HCT116 (cell line): ENCODE measurements around the gene MUC16. TPM values are rescaled to one million over a fixed set of nuclear protein-coding genes. Genes with fewer than 3 reads are reported as not detected.
"Not testable (repeated sequence)": the region's sequence is repeated elsewhere in the genome, so short reads cannot be mapped to it uniquely, and the experiment has no call there.

Experiments used
- ATAC-seq: fragments of 200-7000 bp; cut with Tn5 transposase; 2 replicates; pipeline ENCODE4 v1.9.1; 2020; ENCODE audit warnings: mild to moderate bottlenecking, moderate library complexity
- BruUV-seq: library from RNA; stranded (reverse); fragments of 400-500 nt; replicated peaks from 2 replicates; lab custom pipeline; 2021; lab: Mats Ljungman, UMichigan
- CTCF ChIA-PET: fragments of 300-600 bp; sonication (Branson Sonifier 250); formaldehyde crosslinking; loops from one replicate; lab custom pipeline; 2021; ENCODE audit warnings: antibody characterized with exemption; lab: Charles Lee
- POLR2A ChIA-PET: fragments of 300-600, 350-600 bp; sonication (Branson Sonifier 250); formaldehyde crosslinking; loops from one replicate; lab custom pipeline; 2021; ENCODE audit warnings: antibody characterized with exemption; lab: Charles Lee
- RAD21 ChIA-PET, 2 experiments: fragments of 300-600 bp; sonication (Branson Sonifier 250); formaldehyde crosslinking; loops; one replicate each; lab custom pipeline; 2023; ENCODE audit warnings: low total read pairs in 2 of 2; ENCODE audit not compliant: uncharacterized antibody in 2 of 2, unreplicated experiment in 2 of 2, low non-redundant PET in 1 of 2; lab: Charles Lee
- DNase-seq: peaks from one replicate; pipeline ENCODE4 v3.0.0-alpha.2; 2010; ENCODE audit warnings: low read depth, low spot score
- H2AFZ ChIP-seq: fragments of 200-600 bp; shearing (Covaris generic), sonication (generic); 2 replicates; pipeline ENCODE4 v1.6.1; 2017; ENCODE audit warnings: low read depth, mixed run types, mixed read lengths, antibody characterized with exemption, low read length; ENCODE audit not compliant: poor library complexity, severe bottlenecking
- H3K27ac ChIP-seq: 2 replicates; pipeline ENCODE4 v1.5.1; 2012; ENCODE audit warnings: low read depth, low read length
- H3K27me3 ChIP-seq: fragments of 200-600 bp; sonication (generic); 2 replicates; pipeline ENCODE4 v1.6.1; 2016; ENCODE audit warnings: mixed run types, low read length, mixed read lengths; ENCODE audit not compliant: insufficient read depth
- H3K36me3 ChIP-seq, 2 experiments: fragments of 200-500 bp in 1 of 2; fragments of 200-600 bp in 1 of 2; sonication (Bioruptor generic) in 1 of 2; sonication (generic) in 1 of 2; 2 replicates each; pipeline versions ENCODE4 v1.5.1 to v1.6.1; 2014 to 2016; ENCODE audit warnings: low read length in 2 of 2, inconsistent platforms in 1 of 2, mixed read lengths in 1 of 2, mixed run types in 1 of 2; ENCODE audit not compliant: insufficient read depth in 2 of 2, control insufficient read depth in 1 of 2
- H3K4me1 ChIP-seq, 2 experiments: fragments of 200-600 bp in 1 of 2; sonication (generic) in 1 of 2; 2 replicates each; pipeline versions ENCODE4 v1.5.1 to v1.6.1; 2012 to 2017; ENCODE audit warnings: low read length in 2 of 2, inconsistent platforms in 1 of 2, mild to moderate bottlenecking in 1 of 2, mixed read lengths in 1 of 2, mixed run types in 1 of 2, moderate library complexity in 1 of 2; ENCODE audit not compliant: insufficient read depth in 2 of 2, control insufficient read depth in 1 of 2
- H3K4me2 ChIP-seq: fragments of 200-600 bp; sonication (generic); 2 replicates; pipeline ENCODE4 v1.6.1; 2017; ENCODE audit warnings: mixed run types, low read length, mixed read lengths
- H3K4me3 ChIP-seq, 2 experiments: fragments of 200-600 bp in 1 of 2; sonication (generic) in 1 of 2; replicated peaks in 1 of 2; 2 replicates each; pipeline ENCODE4 v1.5.1; 2011 to 2016; ENCODE audit warnings: low read length in 2 of 2, control low read depth in 1 of 2, low read depth in 1 of 2, mild to moderate bottlenecking in 1 of 2, mixed read lengths in 1 of 2, mixed run types in 1 of 2
- H3K79me2 ChIP-seq: fragments of 200-600 bp; sonication (generic); 2 replicates; pipeline ENCODE4 v1.6.1; 2017; ENCODE audit warnings: mild to moderate bottlenecking, mixed run types, low read length, moderate library complexity, mixed read lengths; ENCODE audit not compliant: insufficient read depth
- H3K9ac ChIP-seq: fragments of 200-600 bp; sonication (generic); 2 replicates; pipeline ENCODE4 v1.6.1; 2016; ENCODE audit warnings: low read length, mixed read lengths
- H3K9me2 ChIP-seq: fragments of 200-600 bp; sonication (generic), shearing (Covaris generic); 2 replicates; pipeline ENCODE4 v1.6.1; 2017; ENCODE audit warnings: mixed run types, mild to moderate bottlenecking, moderate library complexity; ENCODE audit not compliant: insufficient read depth
- H3K9me3 ChIP-seq, 2 experiments: fragments of 200-500 bp in 1 of 2; fragments of 200-600 bp in 1 of 2; sonication (Bioruptor generic) in 1 of 2; sonication (generic) in 1 of 2; 2 replicates each; pipeline ENCODE4 v1.6.1; 2014 to 2017; ENCODE audit warnings: low read length in 2 of 2, mixed read lengths in 2 of 2, inconsistent platforms in 1 of 2, low read depth in 1 of 2, mild to moderate bottlenecking in 1 of 2, mixed run types in 1 of 2, moderate library complexity in 1 of 2; ENCODE audit not compliant: control insufficient read depth in 1 of 2, insufficient read depth in 1 of 2
- H4K20me1 ChIP-seq: fragments of 200-600 bp; sonication (generic), shearing (Covaris generic); 2 replicates; pipeline ENCODE4 v1.6.1; 2017; ENCODE audit warnings: mixed run types, mild to moderate bottlenecking, moderate library complexity; ENCODE audit not compliant: insufficient read depth
- FOSL1 ChIP-seq: IDR thresholded peaks from 2 replicates; pipeline ENCODE4 v1.6.1; 2012; ENCODE audit warnings: low read depth
- JUND ChIP-seq: IDR thresholded peaks from 2 replicates; pipeline ENCODE4 v1.6.1; 2012
- POLR2A ChIP-seq: IDR thresholded peaks from 2 replicates; pipeline ENCODE4 v1.7.0; 2011; ENCODE audit warnings: borderline replicate concordance; ENCODE audit not compliant: insufficient read depth, insufficient read length; ENCODE audit errors: extremely low read depth
- RAD21 ChIP-seq: IDR thresholded peaks from 2 replicates; pipeline ENCODE4 v1.6.1; 2012; ENCODE audit warnings: low read depth, mild to moderate bottlenecking
- SRF ChIP-seq: IDR thresholded peaks from 2 replicates; pipeline ENCODE4 v1.6.1; 2012; ENCODE audit warnings: low read depth
- ZFX ChIP-seq: fragments of 450-650 bp; IDR thresholded peaks from 2 replicates; pipeline ENCODE4 v1.6.1; 2017
- intact Hi-C: fragments of 100-400 bp; cut with micrococcal nuclease; formaldehyde crosslinking; loops from 2 replicates; pipeline ENCODE4 v1.10.0; 2022
- total RNA-seq: library from RNA; stranded (reverse); gene quantifications from one replicate; pipeline ENCODE4 v1.2.1, GENCODE V29; 2021; ENCODE audit not compliant: unreplicated experiment
- TF ChIP-seq, protein P1 (sequence below): IDR thresholded peaks from 2 replicates; pipeline ENCODE4 v1.6.1; 2011; ENCODE audit warnings: mild to moderate bottlenecking, low read length, moderate library complexity; ENCODE audit not compliant: insufficient replicate concordance; ENCODE audit errors: extremely low read depth
- TF ChIP-seq, protein P2 (sequence below): IDR thresholded peaks from 2 replicates; pipeline ENCODE4 v1.6.1; 2012; ENCODE audit warnings: low read depth

The MUC16 gene
- total RNA-seq, 1 experiment from 2014 or later = 0.12 TPM

DNA sequence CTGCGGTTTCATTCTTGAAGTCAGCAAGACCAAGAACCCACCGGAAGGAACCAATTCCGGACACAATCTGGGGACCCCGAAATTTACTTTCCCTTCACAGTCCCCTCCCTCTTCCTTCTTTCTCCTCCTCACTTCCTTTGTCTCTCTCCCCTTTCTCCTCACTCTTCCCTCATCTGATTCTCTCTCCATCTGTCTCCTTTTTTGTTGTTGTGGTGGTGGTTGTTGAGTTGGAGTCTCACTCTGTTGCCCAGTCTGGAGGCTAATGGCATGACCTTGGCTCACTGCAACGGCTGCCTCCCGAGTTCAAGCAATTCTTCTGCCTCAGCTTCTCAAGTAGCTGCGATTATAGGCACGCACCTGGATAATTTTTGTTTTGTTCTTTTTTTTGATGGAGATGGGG is 44.0 kb upstream of the MUC16 start (continued):
- TF ChIP-seq, protein P1, sequence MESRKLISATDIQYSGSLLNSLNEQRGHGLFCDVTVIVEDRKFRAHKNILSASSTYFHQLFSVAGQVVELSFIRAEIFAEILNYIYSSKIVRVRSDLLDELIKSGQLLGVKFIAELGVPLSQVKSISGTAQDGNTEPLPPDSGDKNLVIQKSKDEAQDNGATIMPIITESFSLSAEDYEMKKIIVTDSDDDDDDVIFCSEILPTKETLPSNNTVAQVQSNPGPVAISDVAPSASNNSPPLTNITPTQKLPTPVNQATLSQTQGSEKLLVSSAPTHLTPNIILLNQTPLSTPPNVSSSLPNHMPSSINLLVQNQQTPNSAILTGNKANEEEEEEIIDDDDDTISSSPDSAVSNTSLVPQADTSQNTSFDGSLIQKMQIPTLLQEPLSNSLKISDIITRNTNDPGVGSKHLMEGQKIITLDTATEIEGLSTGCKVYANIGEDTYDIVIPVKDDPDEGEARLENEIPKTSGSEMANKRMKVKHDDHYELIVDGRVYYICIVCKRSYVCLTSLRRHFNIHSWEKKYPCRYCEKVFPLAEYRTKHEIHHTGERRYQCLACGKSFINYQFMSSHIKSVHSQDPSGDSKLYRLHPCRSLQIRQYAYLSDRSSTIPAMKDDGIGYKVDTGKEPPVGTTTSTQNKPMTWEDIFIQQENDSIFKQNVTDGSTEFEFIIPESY = no peak
- TF ChIP-seq, protein P2, sequence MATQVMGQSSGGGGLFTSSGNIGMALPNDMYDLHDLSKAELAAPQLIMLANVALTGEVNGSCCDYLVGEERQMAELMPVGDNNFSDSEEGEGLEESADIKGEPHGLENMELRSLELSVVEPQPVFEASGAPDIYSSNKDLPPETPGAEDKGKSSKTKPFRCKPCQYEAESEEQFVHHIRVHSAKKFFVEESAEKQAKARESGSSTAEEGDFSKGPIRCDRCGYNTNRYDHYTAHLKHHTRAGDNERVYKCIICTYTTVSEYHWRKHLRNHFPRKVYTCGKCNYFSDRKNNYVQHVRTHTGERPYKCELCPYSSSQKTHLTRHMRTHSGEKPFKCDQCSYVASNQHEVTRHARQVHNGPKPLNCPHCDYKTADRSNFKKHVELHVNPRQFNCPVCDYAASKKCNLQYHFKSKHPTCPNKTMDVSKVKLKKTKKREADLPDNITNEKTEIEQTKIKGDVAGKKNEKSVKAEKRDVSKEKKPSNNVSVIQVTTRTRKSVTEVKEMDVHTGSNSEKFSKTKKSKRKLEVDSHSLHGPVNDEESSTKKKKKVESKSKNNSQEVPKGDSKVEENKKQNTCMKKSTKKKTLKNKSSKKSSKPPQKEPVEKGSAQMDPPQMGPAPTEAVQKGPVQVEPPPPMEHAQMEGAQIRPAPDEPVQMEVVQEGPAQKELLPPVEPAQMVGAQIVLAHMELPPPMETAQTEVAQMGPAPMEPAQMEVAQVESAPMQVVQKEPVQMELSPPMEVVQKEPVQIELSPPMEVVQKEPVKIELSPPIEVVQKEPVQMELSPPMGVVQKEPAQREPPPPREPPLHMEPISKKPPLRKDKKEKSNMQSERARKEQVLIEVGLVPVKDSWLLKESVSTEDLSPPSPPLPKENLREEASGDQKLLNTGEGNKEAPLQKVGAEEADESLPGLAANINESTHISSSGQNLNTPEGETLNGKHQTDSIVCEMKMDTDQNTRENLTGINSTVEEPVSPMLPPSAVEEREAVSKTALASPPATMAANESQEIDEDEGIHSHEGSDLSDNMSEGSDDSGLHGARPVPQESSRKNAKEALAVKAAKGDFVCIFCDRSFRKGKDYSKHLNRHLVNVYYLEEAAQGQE = no peak
- TF ChIP-seq ZFX (no peak), POLR2A (no peak), FOSL1 (no peak), JUND (no peak), RAD21 (no peak)

DNA sequence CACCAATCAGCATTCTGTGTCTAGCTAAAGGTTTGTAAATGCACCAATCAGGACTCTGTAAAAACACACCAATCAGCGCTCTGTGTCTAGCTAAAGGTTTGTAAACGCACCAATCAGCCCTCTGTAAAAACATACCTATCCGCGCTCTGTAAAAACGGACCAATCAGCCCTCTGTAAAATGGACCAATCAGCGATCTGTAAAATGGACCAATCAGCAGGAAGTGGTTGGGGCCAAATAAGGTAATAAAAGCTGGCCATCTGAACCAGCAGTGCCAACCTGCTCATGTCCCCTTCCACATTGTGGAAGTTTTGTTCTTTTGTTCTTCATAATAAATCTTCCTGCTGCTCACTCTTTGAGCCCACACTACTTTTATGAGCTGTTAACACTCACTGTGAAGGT is 43.5 kb upstream of the MUC16 start:
- peaks cover 19 to 29% of the 10 kb centered on the region in 2 experiments for H3K4me1 ChIP-seq
- H3K9me2 ChIP-seq, H2AFZ ChIP-seq, CTCF ChIA-PET, H3K4me2 ChIP-seq, ATAC-seq, H3K36me3 ChIP-seq, H3K9me3 ChIP-seq, POLR2A ChIA-PET, H3K27me3 ChIP-seq, H3K79me2 ChIP-seq, H4K20me1 ChIP-seq, H3K4me3 ChIP-seq, H3K27ac ChIP-seq, H3K9ac ChIP-seq, DNase-seq, intact Hi-C loops, BruUV-seq, RAD21 ChIA-PET: not testable (repeated sequence)
- peak; percentile 54; the same call in 1 of the 2 replicates for TF ChIP-seq SRF
